GM18499 (cell line): Measurements from ENCODE around the gene SNX30.
A peak's percentile ranks its signal among the peaks of the same experiment; 100 is the strongest.

Source experiments
- ATAC-seq: cut with Tn5 transposase; IDR thresholded peaks from one replicate; pipeline ENCODE4 v1.9.1; 2021; ENCODE audit warnings: moderate number of reproducible peaks; ENCODE audit not compliant: insufficient read depth, unreplicated experiment

SNX30 gene

DNA sequence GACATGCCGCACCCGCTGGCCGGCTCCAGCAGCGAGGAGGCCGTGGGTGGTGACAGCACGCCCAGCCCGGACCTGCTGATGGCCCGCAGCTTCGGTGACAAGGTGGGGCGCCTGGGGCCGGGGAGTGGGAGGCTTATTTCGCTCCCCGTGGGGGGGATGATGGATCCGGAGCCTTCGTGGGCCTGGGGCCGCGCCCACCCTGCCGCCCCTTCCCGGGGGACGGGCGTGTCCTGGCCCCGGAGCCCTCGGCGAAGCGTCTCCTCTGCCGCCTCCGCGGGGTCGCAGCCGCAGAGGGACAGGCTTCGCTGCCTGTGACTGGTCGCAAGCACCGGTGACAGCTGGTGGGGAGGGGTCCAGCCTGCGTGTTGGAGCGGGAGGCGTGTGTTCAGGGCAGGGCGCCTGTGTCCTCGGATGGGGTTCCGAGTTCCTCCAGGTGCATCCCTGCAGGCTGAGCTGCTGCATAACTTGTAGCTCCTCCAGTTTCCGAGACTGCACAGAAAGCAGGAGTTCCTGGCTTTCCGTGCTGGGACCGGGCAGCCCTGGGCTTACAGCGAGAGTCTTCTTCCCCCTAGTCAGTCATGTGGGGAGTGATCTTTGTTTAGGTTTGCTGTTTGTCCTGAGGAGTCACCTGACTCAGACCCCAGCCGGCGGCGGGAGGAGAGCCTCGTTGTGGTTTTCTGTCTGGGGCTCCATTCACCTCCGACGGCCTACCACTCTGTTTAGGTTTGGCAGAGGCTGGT is 666 bp downstream of the SNX30 start:
- peak; percentile 15 for ATAC-seq

DNA sequence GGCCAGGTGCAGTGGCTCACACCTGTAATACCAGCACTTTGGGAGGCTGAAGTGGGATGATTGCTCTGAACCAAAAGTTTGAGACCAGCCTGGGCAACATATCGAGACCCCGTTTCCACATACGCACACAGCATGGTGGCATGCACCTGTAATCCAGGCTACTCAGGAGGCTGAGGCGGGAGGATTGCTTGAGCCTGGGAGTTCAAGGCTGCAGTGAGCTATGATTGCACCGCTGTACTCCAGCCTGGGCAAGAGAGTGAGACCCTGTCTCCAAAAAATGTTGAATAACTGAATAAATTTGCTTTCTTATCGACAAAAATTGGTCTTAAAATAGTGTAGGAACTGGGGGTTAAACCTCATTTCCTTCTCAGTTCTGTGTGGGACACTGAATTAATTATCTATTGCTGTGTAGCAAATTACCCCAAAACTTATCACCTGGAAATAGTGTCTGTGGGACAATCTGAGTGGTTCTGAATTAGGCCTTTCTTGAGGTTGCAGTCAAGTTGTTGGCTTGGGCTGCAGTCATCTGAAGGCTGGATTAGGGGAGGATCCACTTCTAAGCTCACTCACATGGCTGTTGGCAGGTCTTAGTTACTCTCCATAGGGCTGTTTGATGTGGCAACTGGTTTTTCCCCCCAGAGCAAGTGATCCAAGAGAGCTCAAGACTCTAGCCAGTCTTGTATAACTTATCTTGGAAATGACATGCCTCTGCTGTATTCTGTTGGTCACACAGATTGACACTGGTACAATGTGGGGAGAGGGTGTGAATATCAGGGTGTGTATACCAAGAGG is 2.0 kb downstream of the SNX30 start:
- no peak for ATAC-seq

- ATAC-seq, result no peak
These were observed 3.2 kb downstream of the SNX30 start for GRCh38 chr9:112753725-112754124.

DNA sequence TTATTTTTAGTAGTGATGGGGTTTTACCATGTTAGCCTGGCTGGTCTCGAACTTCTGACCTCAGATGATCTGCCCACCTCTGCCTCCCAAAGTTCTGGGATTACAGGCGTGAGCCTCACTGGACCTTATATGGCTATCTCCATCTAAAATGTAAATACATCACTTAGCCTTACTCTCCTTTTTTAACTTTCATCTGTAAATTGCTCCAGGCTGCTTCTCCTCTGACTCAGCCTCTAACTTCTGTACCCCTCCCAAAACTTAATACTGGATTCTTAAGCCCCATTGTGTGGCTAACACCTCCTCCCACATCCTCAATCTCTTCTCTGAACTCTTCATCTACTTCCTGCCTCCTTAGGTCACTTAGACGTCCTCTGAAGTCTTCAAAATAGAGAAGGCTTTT is 4.0 kb downstream of the SNX30 start:
- no peak for ATAC-seq

GRCh38 chr9:112755016-112755427 is 4.5 kb downstream of the SNX30 start:
- ATAC-seq, result no peak

DNA sequence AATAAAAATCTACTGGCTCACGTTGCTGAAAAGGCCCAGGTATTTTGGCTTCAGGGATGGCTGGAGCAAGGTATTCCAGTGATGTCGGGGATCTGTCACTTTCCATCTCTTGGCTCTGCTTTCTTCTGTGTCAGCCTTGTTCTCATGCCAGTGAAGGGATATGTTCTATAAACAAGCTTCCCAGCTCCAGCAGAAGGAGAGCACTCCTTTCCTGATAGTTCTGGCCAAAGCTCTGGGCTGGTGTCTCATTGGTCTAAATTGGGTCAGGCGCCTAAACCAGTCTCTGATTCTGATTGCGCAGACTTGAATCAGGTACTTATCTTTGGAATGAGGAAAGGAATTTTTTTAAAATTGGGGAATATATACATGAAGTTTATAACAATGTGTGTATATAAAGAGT is 5.1 kb downstream of the SNX30 start:
- ATAC-seq, result no peak

- ATAC-seq, result no peak
These were observed 6.8 kb downstream of the SNX30 start for GRCh38 chr9:112757282-112757883.

DNA sequence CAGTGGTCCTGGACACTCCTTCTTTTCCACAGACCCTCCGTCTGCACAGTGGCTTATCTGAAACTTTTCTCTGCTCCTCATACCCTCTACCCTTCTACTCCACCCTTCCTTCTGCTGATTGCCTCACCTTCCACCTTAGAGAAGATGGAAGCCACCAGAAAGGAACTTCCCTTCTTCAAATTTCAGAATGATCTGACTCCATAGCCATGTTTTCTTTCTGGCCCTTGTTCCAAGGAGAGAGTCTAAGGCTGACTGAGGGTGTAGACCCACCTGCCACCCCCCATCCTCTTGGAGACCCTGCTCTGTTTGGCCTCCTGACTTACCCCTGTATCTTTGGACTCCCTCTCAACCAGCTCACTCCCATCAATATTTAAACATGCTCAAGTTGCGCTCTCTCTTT is 7.4 kb downstream of the SNX30 start:
- no peak for ATAC-seq

- no peak for ATAC-seq
These were observed 10.3 kb downstream of the SNX30 start for GRCh38 chr9:112760821-112761220.

DNA sequence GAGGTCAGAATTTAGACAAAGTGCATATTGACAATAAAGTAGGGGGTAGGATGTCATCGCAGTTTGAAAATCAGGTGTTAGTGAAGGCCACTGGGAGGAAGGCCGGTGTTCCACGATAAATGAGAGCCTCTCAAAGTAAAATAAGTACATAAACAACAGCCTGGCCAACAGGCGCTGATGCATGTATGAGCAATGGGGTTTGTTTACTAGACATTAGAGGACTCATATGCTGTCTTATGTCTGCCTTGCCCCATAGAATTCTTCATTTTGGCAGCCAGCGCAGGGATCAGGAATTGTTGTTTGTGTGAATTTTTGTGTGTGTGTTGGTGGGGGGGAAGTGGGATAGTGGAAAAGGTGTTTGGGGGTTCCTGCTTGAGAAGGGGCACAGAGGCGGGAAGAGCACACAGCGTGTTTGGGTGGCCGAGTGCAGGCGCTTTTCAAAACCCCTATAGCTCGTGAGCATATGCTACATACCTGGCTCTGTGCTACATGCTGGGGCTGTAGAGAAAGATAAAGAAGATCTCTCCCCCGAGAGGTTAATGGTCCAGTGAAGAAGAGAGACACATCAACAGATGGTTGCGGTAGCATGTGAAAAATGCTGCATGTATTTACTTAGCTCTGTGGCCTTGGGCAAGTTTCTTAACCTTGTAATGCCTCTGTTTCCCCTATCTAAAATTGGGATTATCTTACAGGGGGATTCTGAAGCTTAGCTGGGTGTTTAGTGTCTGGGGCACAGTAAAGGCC is 11.5 kb downstream of the SNX30 start:
- ATAC-seq, result no peak

DNA sequence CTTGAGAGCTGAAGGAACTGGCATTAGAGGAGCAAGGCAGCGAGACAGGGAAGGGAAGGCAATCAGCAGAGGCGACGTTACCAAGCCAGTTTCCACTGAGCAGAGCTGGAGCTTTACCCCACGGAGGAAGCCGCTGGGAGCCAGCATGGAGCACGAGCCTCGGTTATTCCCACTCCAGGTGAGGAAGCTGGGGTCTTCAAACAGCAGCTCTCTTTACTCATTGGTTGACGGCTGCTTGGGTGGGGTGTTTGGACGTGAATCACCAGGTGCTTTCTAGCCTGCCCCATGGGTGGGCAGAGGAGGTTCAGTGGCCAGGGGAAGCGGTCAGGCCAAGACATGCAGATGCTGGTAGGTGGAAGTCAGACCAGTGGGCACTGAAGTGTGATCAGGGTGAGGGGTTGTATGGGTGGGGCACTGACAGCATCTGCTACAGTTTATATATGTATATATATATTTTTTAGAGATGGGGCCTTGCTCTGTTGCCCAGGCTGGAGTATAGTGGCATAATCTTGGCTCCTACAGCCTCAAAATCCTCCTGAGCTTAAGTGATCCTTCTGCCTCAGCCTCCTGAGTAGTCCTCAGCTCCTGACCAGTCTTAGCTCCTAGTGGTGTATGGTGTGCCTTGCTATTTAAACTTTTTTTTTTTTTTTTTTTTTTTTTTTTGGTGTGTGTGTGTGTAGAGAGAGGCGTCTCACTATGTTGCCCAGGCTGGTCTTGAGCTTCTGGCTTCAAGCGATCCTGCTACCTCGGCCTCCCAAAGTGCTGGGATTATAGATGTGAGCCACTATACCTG is 12.4 kb downstream of the SNX30 start:
- ATAC-seq, result no peak

- no peak for ATAC-seq
These were observed 13.8 kb downstream of the SNX30 start for GRCh38 chr9:112764344-112764743.

- ATAC-seq, result no peak
These were observed 14.3 kb downstream of the SNX30 start for GRCh38 chr9:112764837-112765236.

GRCh38 chr9:112765281-112765680 is 14.7 kb downstream of the SNX30 start:
- no peak for ATAC-seq

DNA sequence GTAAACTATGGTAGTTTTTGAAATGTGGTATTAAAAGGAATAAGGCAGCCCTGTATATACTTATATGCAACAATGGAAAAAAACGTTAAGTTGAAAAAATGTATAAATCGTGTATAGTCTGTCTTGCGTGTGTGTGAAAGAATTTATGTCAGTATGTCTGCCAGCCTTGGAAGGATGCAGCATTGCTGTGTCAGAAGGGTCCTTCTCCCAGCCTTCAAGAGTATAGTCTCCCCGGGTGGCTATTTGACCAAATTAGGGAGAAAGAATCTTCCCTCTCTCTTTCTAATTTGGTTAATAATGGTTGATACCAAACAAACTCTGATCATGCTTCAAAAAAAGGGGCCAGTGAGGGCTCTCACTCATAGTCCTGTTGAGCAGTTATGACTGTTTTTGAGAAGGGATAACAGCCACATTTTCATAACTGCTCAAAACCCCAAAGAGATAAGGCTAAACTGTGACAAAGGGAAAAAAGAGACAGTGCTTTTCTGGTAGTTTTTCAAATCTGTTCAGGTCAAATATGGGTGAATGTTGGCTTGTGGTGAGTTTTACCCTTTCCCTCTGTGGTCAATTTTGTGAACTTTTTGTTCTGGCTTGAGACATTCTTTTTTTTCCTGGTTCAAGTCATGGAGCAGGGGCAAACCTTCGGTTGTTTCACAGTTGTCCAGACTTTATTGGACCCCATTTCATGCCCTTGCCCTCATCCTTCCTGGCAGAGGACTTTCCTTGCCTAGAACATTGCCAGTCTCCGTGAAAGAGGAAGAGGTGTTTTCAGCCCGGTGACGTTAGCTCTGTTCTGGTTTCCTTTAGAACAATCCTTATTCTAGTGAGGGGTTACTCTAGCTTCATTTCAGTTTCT is 21.0 kb downstream of the SNX30 start:
- ATAC-seq, result no peak

- no peak for ATAC-seq
These were observed 21.6 kb downstream of the SNX30 start for GRCh38 chr9:112772215-112772509.

DNA sequence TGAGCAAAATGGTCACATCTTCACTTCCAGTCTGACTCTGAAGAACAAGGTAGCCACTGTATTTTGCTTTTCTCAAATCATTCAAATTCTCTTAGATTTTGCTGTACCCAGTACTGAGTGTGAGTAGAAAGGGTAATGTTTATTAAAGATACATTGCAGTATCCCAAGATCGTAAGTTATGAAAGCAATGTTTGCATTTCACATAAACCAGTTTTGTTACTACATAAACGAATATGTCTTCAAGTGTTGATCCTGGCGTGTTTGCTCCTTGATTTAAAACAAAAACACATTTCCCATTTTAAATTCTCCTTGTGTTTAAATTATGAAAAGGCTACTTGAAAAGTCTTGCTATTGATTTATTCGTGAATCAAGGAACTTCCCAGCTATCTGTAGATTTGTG is 22.0 kb downstream of the SNX30 start:
- ATAC-seq, result no peak

GRCh38 chr9:112774006-112774996 is 23.7 kb downstream of the SNX30 start:
- no peak for ATAC-seq
